Activated CD4-positive, alpha-beta T cell treated with anti-CD3 and anti-CD28 coated beads for 4 hours (primary cell): Measurements from ENCODE around the gene CHST11.
A peak's percentile ranks its signal among the peaks of the same experiment; 100 is the strongest.

Experiments
- DNase-seq, 2 donors: peaks; one replicate each; pipeline ENCODE4 v3.0.0-alpha.2; 2020

CHST11 gene

DNA sequence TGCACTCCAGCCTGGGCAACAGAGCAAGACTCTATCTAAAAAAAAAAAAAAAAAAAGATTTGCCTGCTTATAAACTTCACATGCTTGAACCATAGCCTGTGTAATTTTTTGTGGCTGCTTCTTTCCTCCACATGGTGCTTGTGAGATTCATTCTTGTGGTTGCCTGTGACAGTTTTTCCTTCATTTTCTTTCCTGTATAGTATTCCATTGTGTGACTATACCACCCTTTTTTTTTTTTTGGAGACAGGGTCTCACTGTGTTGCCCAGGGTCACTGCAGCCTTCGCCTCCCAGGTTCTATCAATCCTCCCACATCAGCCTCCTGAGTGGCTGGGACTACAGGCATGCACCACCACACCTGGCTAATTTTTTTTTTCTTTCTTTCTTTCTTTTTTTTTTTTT is 22.6 kb upstream of the CHST11 start:
- no peak for DNase-seq

DNA sequence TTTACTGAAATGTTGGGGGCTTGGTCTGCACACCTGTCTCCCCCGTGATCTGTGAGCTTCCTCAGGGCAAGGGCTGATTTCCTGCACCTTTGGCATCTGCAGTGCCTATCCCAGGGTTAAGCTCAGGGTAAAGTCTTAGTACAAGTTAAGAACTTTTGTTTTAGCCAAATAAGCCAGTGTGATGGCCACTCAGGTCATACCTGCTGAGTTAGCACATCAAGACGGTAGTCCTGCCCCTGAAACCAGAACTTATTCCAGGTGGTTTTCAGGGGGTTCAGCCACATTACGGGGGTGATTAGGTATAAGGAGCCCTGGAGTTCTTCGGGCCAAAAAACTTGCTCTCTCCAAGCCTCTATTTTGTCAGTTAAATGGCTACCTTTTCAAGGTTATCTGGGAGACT is 21.6 kb upstream of the CHST11 start:
- DNase-seq, result no peak

- no peak for DNase-seq
These were observed 21.0 kb upstream of the CHST11 start for GRCh38 chr12:104435765-104436164.

GRCh38 chr12:104436790-104437189 is 20.0 kb upstream of the CHST11 start:
- DNase-seq, result no peak

DNA sequence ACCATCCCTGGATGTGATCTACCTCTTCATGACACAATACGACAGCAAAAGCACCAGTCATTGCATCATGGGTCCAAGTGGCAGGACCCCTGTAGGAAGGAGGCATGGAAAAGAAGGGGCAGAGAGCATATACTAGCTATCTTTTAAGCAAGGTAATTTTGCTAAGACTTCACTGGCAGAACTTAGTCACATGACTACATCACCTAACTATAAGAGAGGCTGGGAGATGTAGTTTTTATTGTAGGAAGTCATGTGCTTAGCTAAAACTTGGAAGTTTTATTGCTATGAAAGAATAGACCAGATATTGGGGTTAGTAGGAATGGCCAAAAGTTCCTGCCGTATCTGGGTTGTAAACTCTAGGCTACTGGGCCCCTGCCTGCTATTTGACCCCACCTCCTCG is 18.6 kb upstream of the CHST11 start:
- no peak for DNase-seq

GRCh38 chr12:104439137-104439536 is 17.6 kb upstream of the CHST11 start:
- DNase-seq, result no peak

- DNase-seq, result no peak
These were observed 13.7 kb upstream of the CHST11 start for GRCh38 chr12:104443008-104443407.

DNA sequence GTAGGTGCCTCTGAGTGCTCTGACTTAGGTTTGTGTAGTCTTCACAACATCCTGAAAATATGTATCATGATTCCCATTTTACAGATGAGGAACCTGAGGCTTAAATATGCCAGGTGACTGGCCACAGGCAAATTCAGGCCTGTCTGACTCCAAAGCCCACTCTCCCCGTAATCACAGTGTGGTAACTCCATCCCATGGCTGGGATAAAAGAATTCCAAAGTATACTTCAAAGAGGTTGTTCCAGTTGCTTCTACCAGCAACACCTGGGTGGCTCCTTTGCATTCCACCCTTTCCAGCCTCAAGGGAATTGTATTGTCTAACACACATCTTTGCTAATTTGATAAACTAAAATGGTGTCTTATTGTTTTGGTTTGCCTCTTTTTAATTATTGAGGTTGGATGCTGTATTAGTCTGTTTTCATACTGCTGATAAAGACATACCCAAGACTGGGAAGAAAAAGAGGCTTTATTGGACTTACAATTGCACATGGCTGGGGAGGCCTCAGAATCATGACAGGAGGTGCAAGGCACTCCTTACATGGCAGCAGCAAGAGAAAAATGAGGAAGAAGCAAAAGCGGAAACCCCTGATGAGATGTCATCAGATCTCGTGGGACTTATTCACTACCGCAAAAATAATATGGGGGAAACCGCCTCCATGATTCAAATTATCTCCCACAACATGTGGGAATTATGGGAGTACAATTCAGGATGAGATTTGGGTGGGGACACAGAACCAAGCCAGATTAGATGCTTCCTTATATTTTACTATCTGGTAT is 9.9 kb upstream of the CHST11 start:
- no peak for DNase-seq

- DNase-seq, result no peak
These were observed 8.7 kb upstream of the CHST11 start for GRCh38 chr12:104448031-104448430.

DNA sequence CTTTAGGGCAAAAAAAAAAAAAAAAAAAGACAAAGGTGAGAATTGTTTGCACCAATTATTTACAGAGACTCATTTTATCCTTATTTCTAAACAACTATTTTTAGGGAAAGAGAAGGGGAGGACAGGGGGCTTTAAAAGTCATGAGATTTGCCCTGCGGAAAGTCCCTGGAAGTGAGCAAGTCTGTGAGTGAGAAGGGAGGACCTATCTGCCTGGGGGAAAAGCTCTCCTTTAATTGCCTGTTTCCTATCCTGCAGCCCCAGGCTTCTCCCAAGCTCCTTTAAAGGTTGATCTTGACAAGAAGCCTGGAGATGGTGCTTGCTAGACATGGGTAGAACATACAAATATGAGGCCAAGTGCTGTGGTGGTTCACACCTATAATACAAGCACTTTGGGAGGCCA is 8.3 kb upstream of the CHST11 start:
- no peak for DNase-seq

DNA sequence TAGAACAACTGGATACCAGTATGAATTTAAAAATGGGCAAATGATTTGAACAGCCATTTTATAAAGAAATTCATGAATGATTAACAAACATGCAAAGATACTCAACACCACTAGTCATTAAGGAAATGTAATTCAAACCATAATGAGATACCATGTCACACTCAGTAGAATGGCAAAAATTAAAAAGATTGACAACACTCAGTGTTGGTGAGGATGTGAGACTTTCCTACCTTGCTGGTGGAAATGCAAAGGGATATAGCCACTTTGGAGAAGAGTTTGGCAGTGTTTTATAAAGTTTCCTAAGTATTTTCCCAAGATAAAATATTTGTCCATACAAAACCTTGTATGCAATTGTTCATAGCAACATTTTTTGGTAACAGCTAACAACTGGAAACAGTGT is 6.0 kb upstream of the CHST11 start:
- no peak for DNase-seq

- DNase-seq, result no peak
These were observed 4.7 kb upstream of the CHST11 start for GRCh38 chr12:104452087-104452486.

- no peak for DNase-seq
These were observed 3.6 kb upstream of the CHST11 start for GRCh38 chr12:104453133-104453532.

DNA sequence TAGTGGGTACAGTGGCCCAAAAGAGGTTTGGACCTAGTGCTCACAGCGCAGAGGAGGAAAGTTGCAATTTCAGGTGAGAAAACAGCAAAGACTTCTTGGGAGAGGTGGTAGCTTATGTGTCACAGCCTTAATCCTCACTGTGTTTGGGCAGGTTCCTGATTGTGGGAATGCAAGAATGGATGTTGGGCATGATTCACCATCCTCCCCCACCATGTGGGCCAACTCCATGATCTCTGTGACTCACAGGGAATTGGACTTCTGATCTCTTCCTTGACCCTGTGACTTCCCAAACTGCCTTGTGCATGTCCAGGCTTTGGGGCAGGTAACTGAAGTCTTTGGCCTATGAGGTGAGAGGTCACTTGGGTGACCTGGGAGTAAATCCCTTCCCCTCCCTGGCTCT is 1.8 kb upstream of the CHST11 start:
- DNase-seq, result no peak

DNA sequence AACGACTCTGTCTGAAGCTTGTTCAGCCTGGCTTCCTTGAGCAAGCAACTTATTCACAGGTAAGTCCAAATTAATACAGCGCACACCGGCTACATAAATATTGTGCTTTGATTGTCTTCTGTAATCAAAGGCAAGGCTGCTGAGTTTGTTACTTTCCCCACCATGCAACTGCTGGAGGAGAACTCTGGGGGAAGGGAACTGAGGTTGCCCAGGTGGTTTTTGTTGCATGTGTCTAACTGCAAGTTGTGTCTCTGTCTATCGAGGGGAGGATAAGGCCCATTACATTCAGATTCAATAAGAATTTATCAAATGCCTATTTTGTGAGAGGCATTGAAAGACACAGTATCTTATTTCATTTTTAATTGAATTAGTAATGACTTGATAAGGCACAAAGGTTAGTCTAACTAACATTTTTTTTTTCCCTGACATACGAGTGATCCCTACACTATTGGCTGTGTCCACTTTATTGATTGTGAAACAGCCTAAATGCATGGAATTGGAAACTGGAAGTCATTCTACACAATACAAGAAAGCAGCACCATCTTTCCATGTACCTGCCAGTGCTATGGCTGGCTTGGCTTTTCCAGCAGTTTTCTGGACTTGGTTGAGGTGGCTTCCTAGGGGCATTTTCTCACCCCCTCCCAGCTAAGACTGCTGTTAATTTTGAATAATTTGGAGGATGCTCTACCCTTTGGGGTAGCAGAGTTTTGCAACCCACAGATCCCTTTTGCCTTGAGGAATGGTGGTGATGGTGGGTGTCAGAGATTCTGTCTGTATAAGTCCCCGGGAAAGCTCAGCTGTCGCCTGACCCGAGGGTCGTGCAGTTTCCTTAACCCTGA is 951 bp upstream of the CHST11 start:
- DNase-seq, result no peak

DNA sequence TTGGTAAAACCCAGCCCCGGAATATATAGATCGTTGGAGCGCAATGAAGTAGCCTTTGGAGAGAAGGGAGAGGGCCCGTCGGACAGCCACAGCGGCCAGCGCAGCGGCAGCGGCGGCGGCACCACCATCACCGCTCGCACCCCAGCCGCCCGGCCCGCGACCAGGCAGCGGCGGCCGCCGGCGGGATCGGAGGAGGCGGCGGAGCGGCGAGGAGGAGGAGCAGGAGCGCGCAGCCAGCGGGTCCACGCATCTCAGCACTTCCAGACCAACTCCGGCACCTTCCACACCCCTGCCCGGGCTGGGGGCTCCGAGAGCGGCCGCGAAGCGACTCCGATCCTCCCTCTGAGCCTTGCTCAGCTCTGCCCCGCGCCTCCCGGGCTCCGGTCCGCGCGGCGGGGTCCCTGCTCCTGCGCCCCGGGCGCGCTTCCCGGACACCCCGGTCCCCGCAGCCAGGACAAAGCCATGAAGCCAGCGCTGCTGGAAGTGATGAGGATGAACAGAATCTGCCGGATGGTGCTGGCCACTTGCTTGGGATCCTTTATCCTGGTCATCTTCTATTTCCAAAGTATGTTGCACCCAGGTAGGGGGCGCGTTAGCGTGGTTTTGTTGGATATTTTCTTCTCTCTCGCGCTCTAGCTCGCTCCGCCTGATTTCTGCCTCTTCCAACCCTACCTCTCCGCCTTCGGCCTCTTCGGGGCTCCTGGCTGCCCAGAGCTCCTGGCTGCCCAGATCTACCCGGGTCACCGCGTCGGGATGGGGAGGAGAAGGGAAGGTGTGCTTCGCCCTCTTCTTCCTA is 400 bp downstream of the CHST11 start:
- DNase-seq, result peak; percentile 53 to 61

DNA sequence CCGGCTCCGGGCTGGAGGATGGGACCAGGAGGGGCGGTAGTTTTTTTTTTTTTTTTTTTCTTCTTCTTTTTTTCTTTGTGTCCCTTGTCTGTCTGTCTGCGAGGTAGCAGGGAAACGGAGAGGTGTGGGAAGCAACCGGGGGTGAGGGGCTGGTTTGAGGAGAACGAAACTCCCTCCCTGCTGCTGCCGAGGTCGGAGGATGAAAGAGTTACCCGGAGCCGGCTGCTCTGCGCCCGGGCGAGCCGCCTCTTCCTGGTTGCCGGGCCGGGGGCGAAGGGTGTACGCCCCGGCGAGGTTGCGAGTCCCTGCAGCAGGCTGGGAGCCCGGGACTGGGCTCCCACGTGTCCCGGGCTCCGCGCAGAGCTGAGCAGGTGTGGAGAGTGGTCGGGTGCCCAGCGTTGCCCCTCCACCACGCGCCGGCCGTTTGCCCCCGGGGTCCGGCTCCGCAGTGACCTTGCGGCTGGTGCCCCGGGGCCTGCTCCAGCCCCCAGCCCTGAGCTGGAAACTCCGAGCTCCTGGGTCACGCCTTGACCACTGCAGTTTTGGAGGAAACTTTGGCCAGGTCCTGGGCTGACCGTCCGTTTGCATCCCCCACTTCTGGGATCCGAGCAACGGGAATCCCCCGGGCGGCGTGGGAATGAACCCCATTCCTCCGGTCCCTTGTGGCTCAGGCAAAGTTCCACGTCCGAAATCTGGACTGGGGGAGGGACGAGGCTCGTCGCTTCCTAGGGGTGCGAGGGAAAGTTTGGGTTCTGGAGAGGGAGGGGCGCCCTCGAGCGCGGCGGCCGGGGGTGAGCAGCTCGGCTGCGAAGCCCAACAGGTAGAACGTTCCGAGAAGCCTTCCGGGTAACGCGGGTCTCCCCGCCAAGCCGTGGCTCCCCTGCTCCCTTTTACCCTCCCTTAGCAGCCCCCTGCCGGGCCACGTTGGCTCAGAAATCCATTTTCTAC is 1.3 kb downstream of the CHST11 start:
- DNase-seq, result peak; percentile 47 to 55

DNA sequence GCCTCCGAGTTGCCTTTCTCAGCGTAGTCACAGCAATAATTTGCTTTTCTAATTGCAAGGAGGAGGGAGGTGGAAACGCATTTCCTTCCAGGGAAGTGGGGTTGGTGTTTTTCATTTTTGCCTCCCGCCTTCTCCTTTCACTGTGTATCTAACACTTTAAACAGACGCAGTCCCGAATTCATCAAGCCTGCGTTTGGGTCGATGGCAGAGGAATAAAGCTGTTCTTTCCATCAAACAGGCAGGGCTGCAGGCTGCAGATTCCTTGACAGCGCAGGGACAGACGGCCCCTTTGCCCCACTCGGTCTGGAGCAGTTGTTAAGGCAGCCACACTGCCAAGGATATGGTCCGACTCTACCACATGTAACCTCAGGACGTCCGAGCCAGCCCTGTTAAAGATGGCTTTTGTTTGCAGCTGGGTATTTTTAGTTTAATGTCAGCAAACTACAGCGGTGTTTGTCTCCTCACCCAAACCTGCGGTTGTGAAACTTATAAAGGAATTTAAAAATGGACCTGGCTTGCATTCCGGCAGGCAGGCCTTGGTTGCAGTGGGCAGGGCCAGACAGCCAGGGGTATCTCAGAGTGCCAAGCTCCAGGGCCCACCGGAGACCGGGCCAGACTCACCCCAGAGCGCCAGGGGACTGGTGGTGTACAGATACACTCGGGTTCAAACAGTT is 2.1 kb downstream of the CHST11 start:
- peak in 1 of 2 donors; percentile 13 for DNase-seq

- peak in 1 of 2 donors; percentile 10 for DNase-seq
These were observed 2.7 kb downstream of the CHST11 start for GRCh38 chr12:104459368-104459909.

DNA sequence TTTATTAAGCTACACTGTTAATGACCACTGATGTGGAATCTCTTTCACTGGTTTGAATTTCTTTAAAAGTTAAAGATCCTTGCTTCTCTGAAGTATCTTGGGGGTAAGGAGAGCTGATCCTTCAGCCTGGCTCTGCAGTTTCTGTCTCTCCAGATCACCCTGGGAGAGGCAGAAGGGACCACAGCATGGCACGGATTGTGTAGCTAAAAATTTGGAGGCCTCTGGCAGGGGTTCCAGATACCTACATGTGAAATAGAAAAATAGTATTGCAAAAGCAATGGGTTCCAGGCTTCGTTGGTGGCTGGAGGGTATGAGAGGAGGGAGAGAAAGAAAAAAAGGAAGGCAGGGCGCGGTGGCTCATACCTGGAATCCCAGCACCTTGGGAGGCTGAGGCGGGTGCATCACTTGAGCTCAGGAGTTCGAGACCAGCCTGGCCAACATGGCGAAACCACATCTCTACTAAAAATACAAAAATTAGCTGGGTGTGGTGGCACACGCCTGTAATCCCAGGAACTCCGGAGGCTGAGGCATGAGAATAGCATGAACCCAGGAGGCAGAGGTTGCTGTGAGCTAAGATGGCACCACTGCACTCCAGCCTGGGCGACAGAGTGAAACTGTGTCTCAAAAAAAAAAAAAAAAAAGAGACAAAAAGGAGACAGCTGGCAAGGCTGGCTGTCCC is 3.4 kb downstream of the CHST11 start:
- DNase-seq, result no peak
